ENCODE results near the gene CFAP69. TPM values are rescaled to one million over a fixed set of nuclear protein-coding genes. Genes with fewer than 3 reads are reported as not detected.
"Not testable (repeated sequence)": the region's sequence is repeated elsewhere in the genome, so short reads cannot be mapped to it uniquely, and the experiment has no call there.

The CFAP69 gene
- total RNA-seq, 2 donors from 2014 or later, result 0.35 to 0.42 TPM

GRCh38 chr7:90322837-90323236 is 77.9 kb downstream of the CFAP69 start:
- Mint-ChIP-seq H3K4me1 (peaks cover 6% of the 10 kb centered on the region), H3K36me3 (ENCODE audit: low read depth) (no peaks in the 10 kb centered on the region), H3K27me3 (peaks cover 38% of the 10 kb centered on the region), H3K27ac (no peak overlapping the region), H3K9me3 (no peaks in the 10 kb centered on the region), H3K4me3 (no peak overlapping the region)
- no peak for ATAC-seq (replicated peaks)

GRCh38 chr7:90326500-90326899 is 81.5 kb downstream of the CFAP69 start:
- no peaks in the 10 kb centered on the region for H3K9me3 Mint-ChIP-seq
- no peak for ATAC-seq (replicated peaks)
- no peak overlapping the region for H3K4me3 Mint-ChIP-seq
- peaks cover 22% of the 10 kb centered on the region for H3K27me3 Mint-ChIP-seq
- peaks cover 3% of the 10 kb centered on the region for H3K4me1 Mint-ChIP-seq
- H3K27ac Mint-ChIP-seq, result no peak overlapping the region
- H3K36me3 Mint-ChIP-seq (ENCODE audit: low read depth), result no peaks in the 10 kb centered on the region

GRCh38 chr7:90334193-90334843 is 89.3 kb downstream of the CFAP69 start:
- no peaks in the 10 kb centered on the region for H3K36me3 Mint-ChIP-seq (ENCODE audit: low read depth)
- H3K27me3 Mint-ChIP-seq, result peaks cover 8% of the 10 kb centered on the region
- no peaks in the 10 kb centered on the region for H3K4me1 Mint-ChIP-seq
- no peak overlapping the region for H3K27ac Mint-ChIP-seq
- no peaks in the 10 kb centered on the region for H3K9me3 Mint-ChIP-seq
- H3K4me3 Mint-ChIP-seq, result no peak overlapping the region
- ATAC-seq (replicated peaks), result no peak

GRCh38 chr7:90334926-90335325 is 90.0 kb downstream of the CFAP69 start:
- H3K9me3 Mint-ChIP-seq; H3K4me1 Mint-ChIP-seq; H3K4me3 Mint-ChIP-seq; H3K36me3 Mint-ChIP-seq (ENCODE audit: low read depth); ATAC-seq (replicated peaks); H3K27ac Mint-ChIP-seq; H3K27me3 Mint-ChIP-seq: not testable (repeated sequence)

GRCh38 chr7:90337106-90337505 is 92.1 kb downstream of the CFAP69 start:
- Mint-ChIP-seq H3K9me3 (no peaks in the 10 kb centered on the region), H3K36me3 (ENCODE audit: low read depth) (no peaks in the 10 kb centered on the region), H3K27ac (no peak overlapping the region), H3K27me3 (peaks cover 8% of the 10 kb centered on the region), H3K4me3 (no peak overlapping the region), H3K4me1 (no peaks in the 10 kb centered on the region)
- no peak for ATAC-seq (replicated peaks)

GRCh38 chr7:90345016-90345415 is 100.0 kb downstream of the CFAP69 start:
- Mint-ChIP-seq H3K9me3 (peaks cover 4% of the 10 kb centered on the region), H3K4me1 (peaks cover 23% of the 10 kb centered on the region), H3K36me3 (ENCODE audit: low read depth) (peaks cover 13% of the 10 kb centered on the region), H3K4me3 (peak overlapping the region; percentile 87), H3K27me3 (no peaks in the 10 kb centered on the region), H3K27ac (peak overlapping the region; percentile 91)
- ATAC-seq (replicated peaks), result no peak

- H3K4me1 Mint-ChIP-seq, result peaks cover 29% of the 10 kb centered on the region
- peaks cover 4% of the 10 kb centered on the region for H3K9me3 Mint-ChIP-seq
- peak overlapping the region; percentile 87 for H3K4me3 Mint-ChIP-seq
- H3K27me3 Mint-ChIP-seq, result no peaks in the 10 kb centered on the region
- H3K27ac Mint-ChIP-seq, result peak overlapping the region; percentile 91
- peaks cover 20% of the 10 kb centered on the region for H3K36me3 Mint-ChIP-seq (ENCODE audit: low read depth)
- peak; percentile 18 for ATAC-seq (replicated peaks)
These were observed 100.8 kb downstream of the CFAP69 start for GRCh38 chr7:90345595-90346335.

GRCh38 chr7:90346336-90347125 is 101.6 kb downstream of the CFAP69 start, which contains the start of gene GTPBP10:
TSS of gene GTPBP10 (plus strand) at chr7:90346716. CDS start at chr7:90346742, 26 bp downstream.
- peaks cover 21% of the 10 kb centered on the region for H3K36me3 Mint-ChIP-seq (ENCODE audit: low read depth)
- H3K4me1 Mint-ChIP-seq, result peaks cover 32% of the 10 kb centered on the region
- H3K27ac Mint-ChIP-seq, result peak within 1 kb of the TSS; percentile 91
- no peaks in the 10 kb centered on the region for H3K27me3 Mint-ChIP-seq
- ATAC-seq (replicated peaks), result peak; percentile 97
- H3K4me3 Mint-ChIP-seq, result peak within 1 kb of the TSS; percentile 87
- peaks cover 4% of the 10 kb centered on the region for H3K9me3 Mint-ChIP-seq

GRCh38 chr7:90347759-90348158 is 102.8 kb downstream of the CFAP69 start:
- H3K27me3 Mint-ChIP-seq, result no peaks in the 10 kb centered on the region
- peak overlapping the region; percentile 87 for H3K4me3 Mint-ChIP-seq
- H3K4me1 Mint-ChIP-seq, result peaks cover 32% of the 10 kb centered on the region
- no peak for ATAC-seq (replicated peaks)
- peaks cover 33% of the 10 kb centered on the region for H3K36me3 Mint-ChIP-seq (ENCODE audit: low read depth)
- H3K9me3 Mint-ChIP-seq, result peaks cover 4% of the 10 kb centered on the region
- peak overlapping the region; percentile 91 for H3K27ac Mint-ChIP-seq

- Mint-ChIP-seq H3K4me3 (peak overlapping the region; percentile 5), H3K36me3 (ENCODE audit: low read depth) (peaks cover 48% of the 10 kb centered on the region), H3K4me1 (peaks cover 32% of the 10 kb centered on the region), H3K27me3 (no peaks in the 10 kb centered on the region), H3K9me3 (peaks cover 4% of the 10 kb centered on the region), H3K27ac (no peak overlapping the region)
- ATAC-seq (replicated peaks), result no peak
These were observed 104.3 kb downstream of the CFAP69 start for GRCh38 chr7:90349305-90349704.

GRCh38 chr7:90350032-90350431 is 105.1 kb downstream of the CFAP69 start:
- not testable (repeated sequence) for H3K27ac Mint-ChIP-seq; ATAC-seq (replicated peaks)
- peaks cover 55% of the 10 kb centered on the region for H3K36me3 Mint-ChIP-seq (ENCODE audit: low read depth)

GRCh38 chr7:90351987-90352386 is 107.0 kb downstream of the CFAP69 start:
- no peaks in the 10 kb centered on the region for H3K27me3 Mint-ChIP-seq
- H3K9me3 Mint-ChIP-seq, result peaks cover 7% of the 10 kb centered on the region
- H3K4me1 Mint-ChIP-seq, result peaks cover 24% of the 10 kb centered on the region
- H3K36me3 Mint-ChIP-seq (ENCODE audit: low read depth), result peaks cover 68% of the 10 kb centered on the region
- no peak for ATAC-seq (replicated peaks)
- H3K27ac Mint-ChIP-seq, result no peak overlapping the region
- H3K4me3 Mint-ChIP-seq, result no peak overlapping the region

More at GRCh38 chr7:90350032-90350431, 105.1 kb downstream of the CFAP69 start:
- H3K4me3 Mint-ChIP-seq, H3K9me3 Mint-ChIP-seq, H3K27me3 Mint-ChIP-seq: not testable (repeated sequence)
- peaks cover 32% of the 10 kb centered on the region for H3K4me1 Mint-ChIP-seq
